ENCODE results near the gene FAM169A.
"Not testable (repeated sequence)": the region's sequence is repeated elsewhere in the genome, so short reads cannot be mapped to it uniquely, and the experiment has no call there.

GRCh38 chr5:74904713-74905112 is 38.5 kb upstream of the FAM169A start:
- TF ChIP-seq CTCF (IDR thresholded peaks at IDR 0.05; ENCODE audit: low read depth, low read length, poor library complexity, severe bottlenecking); EZH2phosphoT487 (IDR thresholded peaks at IDR 0.05; ENCODE audit: borderline replicate concordance, low read length): not testable (repeated sequence)

Data from DOHH2 (cell line).